Measurements from ENCODE around the gene KIF18B.
A peak's percentile ranks its signal among the peaks of the same experiment; 100 is the strongest.

The KIF18B gene

GRCh38 chr17:44947461-44948314 lies at the start of gene KIF18B:
TSS of gene KIF18B (minus strand) at chr17:44947773. CDS start at chr17:44936344, 11,429 bp downstream.
- peak; percentile 85 for DNase-seq

GRCh38 chr17:44996304-44996703 lies 48.7 kb upstream of the KIF18B start:
- no peak for DNase-seq

- no peak for DNase-seq
These were observed 47.9 kb upstream of the KIF18B start for GRCh38 chr17:44995436-44996001.

GRCh38 chr17:44992242-44992939 lies 44.8 kb upstream of the KIF18B start:
- no peak for DNase-seq

GRCh38 chr17:44990994-44991393 lies 43.4 kb upstream of the KIF18B start:
- no peak for DNase-seq

- no peak for DNase-seq
These were observed 42.1 kb upstream of the KIF18B start for GRCh38 chr17:44989552-44990138.

GRCh38 chr17:44988044-44988942 lies 40.7 kb upstream of the KIF18B start:
- no peak for DNase-seq

GRCh38 chr17:44983563-44983962 lies 36.0 kb upstream of the KIF18B start:
- no peak for DNase-seq

GRCh38 chr17:44982113-44982702 lies 34.6 kb upstream of the KIF18B start:
- no peak for DNase-seq

- DNase-seq = no peak
These were observed 33.8 kb upstream of the KIF18B start for GRCh38 chr17:44981221-44981968.

- no peak for DNase-seq
These were observed 31.9 kb upstream of the KIF18B start for GRCh38 chr17:44979426-44979995.

GRCh38 chr17:44978807-44979206 lies 31.2 kb upstream of the KIF18B start:
- DNase-seq = no peak

- no peak for DNase-seq
These were observed 30.4 kb upstream of the KIF18B start for GRCh38 chr17:44977814-44978550.

GRCh38 chr17:44977065-44977464 lies 29.5 kb upstream of the KIF18B start:
- no peak for DNase-seq

- no peak for DNase-seq
These were observed 28.6 kb upstream of the KIF18B start for GRCh38 chr17:44976206-44976605.

- no peak for DNase-seq
These were observed 25.4 kb upstream of the KIF18B start for GRCh38 chr17:44972953-44973352.

- DNase-seq = no peak
These were observed 24.4 kb upstream of the KIF18B start for GRCh38 chr17:44971776-44972483.

- no peak for DNase-seq
These were observed 22.7 kb upstream of the KIF18B start for GRCh38 chr17:44970136-44970741.

All from activated CD4-positive, alpha-beta T cell treated with anti-CD3 and anti-CD28 coated beads, Interleukin-2, amount 50 U/mL, for 1 hour (primary cell).